Endothelial cell of hepatic sinusoid (primary cell): ENCODE measurements around the gene SAMD4B.

Experiments used
- in situ Hi-C: cut with HindIII; loops from 2 replicates; pipeline ENCODE4 v1.10.0; 2017; ENCODE audit warnings: low sequenced_read_pairs

Gene SAMD4B

DNA sequence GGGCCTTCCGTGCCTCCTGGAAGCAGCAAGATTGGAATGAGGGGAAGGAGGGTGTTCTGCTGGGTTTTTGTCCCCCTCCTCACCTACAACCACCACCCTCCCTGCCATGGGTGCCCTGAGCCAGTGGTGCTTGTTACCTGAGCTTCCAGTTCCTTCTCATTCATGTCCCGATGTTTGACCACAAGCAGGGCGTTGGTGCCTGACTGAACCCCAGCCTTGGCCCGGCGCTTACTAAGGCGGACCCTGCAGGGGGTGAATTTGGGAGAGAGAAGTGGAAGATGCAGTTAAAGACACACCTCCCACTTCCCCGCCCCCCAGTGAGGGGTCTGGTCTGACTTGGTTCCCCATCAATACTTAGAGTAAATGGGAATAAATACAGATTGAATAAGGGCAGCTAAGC, 44.3 kb downstream of the SAMD4B start:
- in situ Hi-C loops = no loop called here

DNA sequence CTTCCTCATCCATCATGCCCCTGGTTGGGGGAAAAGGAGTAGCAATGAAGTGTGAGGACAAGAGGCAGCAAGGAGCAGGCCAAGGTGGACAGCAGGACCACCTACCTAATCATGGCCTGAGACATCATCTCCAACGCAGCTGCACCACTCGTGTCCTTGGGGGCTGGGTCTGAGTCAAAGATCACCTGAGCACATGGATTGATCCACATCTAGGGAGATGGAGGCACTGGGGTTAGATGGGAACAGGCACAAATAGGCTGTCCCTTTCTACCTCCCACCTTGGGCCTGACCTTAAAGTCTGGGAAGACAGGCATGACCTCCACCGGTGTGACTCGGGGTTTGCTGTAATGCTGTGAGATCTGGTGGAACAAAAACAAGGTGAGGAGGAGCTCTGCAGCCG, 46.4 kb downstream of the SAMD4B start:
- in situ Hi-C loops = no loop called here

DNA sequence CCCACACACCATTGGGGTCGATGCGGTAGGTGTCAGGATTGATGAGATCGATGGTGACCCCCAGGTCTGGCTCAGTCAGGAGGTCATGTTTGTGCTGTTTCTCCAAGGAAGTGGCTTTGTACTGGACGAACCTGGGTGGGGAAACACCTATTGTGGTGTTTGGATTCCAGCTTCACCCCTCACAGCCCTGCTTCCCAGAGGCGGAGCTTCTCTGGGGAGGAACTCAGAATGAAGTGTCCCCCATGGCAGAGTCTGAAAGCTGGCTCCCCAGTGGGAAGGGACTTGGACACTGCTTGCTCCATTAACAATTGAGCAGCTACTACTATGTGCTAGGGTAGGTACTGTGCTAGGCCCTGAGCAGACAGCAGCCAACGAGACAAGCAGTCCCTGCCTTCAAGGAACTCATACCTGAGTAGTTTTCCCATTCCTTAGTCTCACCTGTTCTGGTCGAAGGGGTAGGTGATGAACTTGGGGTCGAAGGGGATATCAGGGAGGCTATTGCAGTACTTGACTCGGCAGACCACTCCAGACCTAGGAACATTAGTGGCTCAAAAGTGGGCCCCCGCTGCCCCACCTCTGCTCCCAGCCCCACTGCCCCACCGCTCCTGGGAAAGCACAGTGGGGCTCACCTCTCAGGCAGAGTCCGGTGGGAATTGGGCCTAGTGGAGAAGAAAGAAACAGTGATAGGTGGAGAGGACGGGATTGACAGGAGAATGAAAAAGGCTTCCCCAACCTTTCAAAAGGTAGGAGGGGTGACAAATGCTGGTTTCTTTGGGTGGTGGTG, 47.6 kb downstream of the SAMD4B start:
- in situ Hi-C loops = no loop called here

DNA sequence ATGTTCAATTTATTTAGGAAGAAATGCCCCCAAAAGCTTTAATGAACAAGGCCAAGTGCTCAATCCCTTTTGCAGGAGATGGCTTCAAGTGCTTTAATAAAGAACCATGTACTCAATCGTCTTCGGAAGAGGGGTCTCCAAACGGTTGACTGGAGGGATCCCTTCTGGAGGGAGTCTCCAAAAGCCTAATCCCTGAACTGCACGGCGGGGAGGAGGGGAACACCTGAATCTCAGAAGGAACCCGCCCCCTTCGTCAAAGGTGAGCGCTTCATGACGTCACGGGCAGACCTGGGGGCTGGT, 48.2 kb downstream of the SAMD4B start:
- in situ Hi-C loops = no loop called here

DNA sequence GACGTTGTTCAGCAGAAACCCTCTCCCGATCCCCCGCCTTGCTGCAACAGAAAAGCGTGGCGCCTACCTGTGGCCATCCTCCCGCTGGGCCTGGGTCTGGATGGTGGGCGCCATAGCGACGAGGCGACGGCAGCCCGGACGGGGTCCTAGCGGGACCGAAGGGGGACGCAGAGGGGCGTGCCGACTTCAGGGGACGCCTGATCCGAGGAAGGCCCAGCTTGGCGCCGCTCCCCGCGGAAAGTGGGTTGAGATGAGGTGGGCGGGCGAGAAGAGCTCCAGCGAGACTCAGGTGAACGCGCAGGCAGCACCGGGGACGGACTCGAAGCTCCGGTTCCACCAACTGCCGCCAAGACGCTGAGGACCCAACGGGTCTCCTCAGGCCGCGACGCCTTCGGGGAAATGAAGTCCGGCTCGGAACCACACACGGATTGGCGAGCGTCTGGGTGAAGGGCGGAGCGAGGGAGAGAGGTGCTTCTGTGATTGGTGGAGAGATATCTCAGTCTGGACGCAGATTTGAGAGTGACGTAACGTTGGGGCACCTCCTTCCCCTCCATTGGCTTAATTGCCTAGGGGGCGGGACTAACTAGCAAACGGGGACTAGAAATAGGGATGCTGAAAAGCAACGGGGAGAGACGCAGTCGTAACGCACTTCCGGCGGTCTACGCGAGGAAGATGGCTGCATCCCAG, 48.7 kb downstream of the SAMD4B start, which contains the start of the genes MED29 and PAF1:
Gene MED29, plus strand, starts transcription at position 628 of the 687 bp plus-strand sequence. Its CDS starts 45 bp downstream, at position 673.
Gene PAF1, minus strand, starts transcription at position 356 of the 687 bp plus-strand sequence. Its CDS starts 242 bp downstream, at position 114.
- in situ Hi-C loops = no loop called here

DNA sequence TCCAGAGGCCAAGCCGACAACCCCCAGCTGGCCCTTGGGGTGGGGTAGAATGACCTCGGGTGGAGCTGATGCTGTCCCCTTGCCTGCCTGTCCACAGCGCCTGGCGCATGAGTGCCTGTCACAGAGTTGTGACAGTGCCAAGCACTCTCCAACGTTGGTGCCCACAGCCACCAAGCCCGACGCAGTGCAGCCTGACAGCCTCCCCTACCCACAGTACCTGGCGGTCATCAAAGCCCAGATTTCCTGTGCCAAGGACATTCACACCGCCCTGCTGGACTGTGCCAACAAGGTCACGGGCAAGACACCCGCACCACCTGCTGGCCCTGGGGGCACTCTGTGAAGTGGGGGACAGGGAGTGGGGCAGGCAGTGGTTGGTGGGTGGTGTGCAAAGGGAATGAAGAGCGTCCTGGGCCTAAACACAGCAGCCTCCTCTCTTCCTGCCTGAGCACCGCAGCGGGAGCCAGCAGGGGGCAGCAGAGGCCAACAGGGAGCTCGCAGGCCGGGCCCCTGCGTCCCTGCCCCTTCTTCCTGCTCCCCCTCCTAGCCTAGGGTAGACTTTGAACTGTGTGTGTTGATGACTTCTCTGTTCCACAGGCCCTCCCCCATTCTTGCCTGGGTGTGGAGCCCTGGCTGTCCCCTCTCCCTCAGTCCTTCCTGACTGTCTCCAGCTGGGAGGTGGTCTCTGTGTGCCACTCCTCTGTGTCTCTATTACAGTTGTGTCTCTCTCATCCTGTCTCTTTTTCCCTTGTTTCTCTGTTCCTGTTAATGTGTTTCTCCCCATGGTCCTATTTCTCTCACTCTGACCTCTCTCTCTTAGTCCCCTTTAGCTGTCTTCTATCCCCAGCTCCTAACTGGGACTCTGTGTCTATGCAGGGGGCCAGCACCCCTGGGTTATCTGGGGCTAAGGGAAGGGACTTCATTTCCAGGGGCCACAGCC, 55.4 kb downstream of the SAMD4B start:
- in situ Hi-C loops = no loop called here

DNA sequence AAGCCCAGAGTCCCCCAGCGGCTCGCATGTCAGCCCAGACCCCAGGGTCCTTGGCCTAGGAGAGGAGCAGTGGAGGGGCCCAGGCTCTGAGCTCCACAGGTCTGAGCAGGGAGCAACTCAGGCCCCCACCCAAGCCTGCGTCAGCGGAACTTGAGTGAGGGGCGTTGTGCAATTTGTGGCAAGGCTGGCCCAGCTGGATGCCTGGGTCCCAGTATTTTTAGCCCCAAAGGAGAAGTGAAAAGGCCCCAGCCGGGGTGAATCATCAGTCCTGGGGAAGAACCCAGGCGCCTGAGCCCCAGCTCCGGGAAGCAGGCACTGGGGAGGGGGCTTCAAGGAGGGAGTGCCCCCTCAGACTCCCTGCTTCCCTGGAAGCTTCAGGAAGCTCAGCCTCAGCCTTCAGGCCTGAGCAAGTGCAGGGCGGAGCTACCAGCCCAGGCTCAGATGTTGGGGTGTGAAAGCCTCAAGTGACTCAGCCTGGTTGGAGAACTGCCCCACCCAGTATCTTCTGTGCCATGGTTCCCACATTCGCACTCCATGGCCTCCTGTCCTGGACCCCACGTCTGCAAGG, 56.2 kb downstream of the SAMD4B start:
- in situ Hi-C loops = no loop called here

DNA sequence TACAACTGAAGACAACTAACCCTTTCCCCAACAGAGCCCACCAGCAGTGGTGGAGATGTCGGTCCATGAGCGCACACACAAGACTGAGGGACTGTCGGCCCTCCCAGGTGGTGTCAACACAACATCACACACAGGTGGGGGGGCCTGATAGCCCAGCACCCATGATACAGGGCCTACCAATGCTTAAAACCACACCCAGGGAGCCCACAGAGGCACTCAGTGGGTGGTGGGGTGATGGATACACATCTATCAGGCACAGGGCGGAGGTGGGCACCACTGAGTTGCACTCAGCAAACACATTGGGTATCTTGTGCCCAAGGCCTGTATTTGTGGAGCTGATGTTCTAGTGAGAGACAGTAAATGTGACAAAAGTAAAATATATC, 57.4 kb downstream of the SAMD4B start:
- in situ Hi-C loops = no loop called here

DNA sequence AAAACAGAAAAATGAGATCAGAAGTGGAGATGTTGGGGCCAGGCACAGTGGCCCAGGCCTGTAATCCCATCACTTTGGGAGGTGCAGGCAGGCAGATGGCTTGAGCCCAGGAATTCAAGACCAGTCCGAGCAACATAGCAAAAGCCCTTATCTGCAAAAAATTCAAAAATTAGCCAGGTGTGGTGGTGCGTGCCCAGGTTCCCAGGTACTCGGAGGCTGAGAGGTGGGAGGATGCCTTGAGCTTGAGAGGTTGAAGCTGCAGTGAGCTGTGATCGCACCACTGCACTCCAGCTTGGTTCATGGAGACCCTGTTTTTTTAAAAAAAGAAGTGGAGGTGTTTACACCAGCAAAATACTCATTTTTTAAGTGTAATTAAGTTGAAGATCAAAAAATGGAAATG, 57.8 kb downstream of the SAMD4B start:
- in situ Hi-C loops = no loop called here

DNA sequence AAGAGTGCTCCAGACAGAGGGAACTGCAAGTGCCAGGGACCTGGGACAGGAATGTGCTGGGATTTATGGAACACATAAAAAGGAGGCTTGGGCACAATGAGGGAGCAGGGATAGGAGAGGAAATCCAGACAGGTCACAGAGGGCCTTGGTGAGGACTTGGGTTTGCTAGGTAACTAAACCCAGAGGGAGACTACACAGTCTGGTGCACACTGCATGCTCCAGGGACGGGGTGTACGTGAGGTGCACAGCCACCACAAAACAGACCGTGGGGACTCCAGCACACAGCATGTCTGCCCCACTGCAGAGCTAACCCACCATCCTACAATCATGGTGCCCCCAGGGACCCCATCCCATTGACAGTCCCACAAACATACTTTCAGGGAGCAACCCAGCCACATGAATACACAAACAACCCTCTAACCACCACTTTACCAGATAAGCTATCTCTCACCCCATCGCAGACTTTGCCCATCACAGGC, 58.9 kb downstream of the SAMD4B start:
- in situ Hi-C loops = no loop called here

DNA sequence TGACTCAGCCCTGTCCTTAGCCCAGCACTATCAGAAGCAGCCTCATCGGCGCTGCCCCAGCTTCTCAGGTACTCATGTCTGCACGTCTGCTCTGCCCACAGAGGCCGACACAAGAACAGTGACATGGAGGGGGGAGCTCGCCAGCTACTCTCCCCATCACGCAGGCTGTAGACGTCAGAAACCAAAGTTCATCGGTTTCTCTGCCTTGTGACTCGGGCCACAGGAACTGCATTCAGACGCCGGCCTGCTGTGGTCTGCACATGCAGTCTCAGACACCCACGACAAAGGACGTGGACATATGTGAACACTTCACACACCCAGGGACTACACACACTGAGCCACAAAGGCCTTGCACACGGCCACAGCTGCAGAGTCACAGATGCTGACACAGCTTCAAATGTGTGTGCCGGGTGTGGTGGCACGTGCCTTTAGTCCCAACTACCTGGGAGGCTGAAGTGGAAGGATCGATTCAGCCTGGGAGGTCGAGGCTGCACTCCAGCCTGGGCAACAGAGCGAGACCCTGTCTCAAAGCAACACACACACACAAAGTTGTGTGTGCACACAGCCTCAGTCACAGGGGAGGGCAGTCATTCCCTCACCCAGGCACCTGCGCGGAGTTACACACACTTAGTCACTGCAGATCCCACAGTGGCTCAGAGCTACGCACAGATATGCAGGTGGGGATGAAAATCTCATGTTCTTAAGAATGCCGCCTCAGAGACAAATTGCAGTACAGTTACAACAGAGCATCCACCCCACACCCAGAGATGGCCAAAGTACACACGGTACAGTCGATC, 59.5 kb downstream of the SAMD4B start:
- in situ Hi-C loops = no loop called here

DNA sequence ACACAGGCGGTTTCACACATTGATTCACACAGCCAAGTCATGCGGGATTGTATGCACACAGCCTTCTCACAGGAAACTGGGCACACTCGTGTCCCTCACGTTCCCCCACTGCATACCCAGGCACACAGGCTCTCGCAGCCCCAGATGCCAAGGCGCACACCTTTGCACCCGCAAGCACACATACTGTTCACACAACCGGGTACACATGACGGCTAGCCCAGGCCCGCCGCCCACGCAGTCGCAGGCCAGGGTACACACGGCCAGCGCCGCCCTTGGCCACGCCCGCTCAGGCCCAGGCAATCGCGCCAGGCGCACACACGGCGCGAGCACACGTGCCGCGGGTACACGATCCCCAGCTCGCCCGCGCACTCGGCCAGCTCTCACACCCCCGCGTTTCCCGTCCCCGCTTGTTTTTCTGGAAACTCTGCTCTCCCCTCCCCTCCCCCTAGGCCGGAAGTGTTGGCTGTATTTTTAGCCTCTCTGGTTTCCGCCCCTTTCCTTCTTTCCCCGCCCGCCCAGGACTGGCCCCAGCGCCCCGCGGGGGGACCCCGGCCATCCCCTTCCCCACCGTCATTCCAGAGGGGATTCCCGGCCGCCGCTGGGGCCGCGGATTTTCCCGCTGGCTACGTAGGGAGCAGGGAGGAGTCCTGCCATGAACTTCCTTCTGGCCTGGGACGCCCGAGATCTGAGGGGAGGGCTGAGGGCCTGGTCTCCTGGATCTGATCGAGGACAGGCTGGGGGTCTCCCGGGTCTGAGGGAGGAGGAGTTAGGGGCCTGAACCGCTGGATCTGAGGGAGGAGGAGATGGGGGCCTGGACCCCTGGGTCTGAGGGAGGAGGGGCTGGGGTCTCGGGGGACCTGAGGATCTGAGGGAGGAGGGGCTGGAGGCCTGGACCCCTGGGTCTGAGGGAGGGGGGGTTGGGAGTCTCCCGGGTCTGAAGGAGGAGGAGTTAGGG, 60.4 kb downstream of the SAMD4B start:
- in situ Hi-C loops = no loop called here

DNA sequence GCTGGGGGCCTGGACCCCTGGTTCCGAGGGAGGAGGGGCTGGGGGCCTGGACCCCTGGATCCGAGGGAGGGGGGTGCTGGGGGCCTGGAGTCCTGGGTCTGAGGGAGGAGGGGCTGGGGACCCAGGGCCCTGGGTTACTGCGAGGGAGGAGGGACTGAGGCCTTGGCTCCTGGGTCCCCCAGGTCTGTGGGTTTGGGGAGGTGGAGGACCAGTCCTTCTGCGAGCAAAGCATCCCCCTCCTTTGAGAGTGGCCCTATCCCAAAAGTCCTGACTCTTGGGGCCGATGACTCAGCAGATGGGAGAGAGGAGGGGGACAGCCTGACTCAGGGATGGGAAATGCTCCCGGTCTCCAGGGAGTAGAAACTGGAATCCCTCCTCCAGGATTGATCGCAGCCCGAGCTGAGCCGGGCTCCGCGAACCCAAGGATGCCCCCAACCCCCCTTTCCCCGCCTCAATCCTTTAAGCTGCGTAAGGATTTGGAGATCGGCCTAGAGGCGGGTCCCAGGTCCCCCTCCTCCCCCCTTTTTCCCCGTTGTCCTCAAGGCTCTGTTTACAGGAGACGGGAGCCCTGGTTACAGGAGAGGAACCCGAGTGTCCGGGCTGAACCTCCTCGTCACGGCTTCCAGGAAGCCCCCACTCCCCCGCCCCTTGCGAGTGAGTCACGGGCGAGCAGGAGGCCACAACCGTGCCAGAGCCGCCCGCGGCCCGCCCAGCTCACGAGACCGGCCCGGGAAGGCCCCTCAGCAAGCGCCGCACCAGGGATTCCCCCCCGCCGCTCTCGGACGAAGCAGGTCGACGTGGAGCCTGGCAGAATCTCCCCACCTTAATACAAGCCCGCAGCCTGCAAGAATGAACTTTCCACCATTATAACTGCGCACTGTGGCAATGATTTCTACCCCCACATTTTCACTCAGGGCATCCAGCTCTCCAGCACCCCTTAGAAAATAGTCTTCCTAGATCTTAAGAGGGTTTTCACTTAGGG, 61.4 kb downstream of the SAMD4B start:
- in situ Hi-C loops = no loop called here

DNA sequence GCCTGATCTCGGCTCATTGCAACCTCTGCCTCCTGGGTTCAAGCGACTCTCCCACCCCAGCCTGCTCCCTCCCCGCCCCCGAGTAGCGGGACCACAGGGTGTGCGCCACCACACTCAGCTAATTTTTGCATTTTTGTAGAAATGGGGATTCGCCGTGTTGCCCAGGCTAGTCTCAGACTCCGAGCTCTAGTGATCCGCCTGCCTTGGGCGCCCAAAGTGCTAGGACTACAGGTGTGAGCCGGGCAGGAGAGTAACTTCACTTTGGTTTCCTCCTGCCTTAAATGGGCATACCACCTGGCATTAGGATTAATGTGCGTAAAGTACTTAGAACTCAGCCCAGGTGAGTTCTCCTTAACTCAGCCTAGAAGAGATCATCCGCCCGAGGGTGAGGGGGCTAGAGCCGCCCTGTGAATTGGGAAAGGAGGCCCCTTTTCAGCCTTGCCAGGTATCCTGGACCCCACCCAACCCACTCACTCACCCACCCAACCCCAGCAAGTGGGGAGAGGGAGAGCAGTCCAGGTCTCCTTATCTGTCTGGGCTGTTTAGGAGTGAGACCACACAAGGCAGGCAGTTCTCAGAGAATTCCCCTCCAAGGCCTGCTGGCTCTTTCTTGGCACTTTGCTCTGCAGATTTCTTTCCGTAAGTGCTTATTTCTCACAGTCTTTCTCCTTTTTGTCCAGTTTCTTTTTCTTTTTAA, 63.2 kb downstream of the SAMD4B start:
- in situ Hi-C loops = no loop called here

DNA sequence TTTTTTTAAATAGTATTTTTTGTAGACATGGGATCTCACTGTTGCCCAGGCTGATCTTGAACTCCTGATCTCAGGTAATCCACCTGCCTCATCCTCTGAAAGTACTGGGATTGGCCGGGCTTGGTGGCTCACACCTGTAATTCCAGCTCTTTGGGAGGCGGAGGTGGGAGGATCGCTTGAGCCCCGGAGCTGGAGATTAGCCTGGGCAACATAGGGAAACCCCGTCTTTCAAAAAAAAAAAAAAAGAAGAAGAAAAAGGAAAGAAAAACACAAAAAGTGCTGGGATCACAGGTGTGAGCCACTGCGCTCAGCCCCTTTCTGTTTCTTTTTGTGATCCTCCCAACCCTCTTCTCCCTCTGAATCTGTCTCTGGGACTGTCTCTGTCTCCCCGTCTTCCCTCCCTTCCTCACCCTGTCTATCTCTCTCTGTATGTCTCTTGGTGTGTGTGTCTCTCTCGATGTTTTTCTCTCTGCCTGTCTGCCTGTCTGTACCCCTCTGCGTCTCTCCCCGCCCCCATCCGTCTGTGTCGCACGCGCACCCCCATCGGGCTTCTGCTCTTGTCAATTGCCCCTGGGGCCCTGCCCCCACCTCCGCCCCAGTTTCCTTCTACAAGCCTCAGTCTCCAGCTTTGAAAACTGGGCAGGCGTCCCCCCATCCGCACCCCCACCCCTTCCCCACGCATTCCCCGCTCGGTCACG, 63.9 kb downstream of the SAMD4B start:
- in situ Hi-C loops = no loop called here

DNA sequence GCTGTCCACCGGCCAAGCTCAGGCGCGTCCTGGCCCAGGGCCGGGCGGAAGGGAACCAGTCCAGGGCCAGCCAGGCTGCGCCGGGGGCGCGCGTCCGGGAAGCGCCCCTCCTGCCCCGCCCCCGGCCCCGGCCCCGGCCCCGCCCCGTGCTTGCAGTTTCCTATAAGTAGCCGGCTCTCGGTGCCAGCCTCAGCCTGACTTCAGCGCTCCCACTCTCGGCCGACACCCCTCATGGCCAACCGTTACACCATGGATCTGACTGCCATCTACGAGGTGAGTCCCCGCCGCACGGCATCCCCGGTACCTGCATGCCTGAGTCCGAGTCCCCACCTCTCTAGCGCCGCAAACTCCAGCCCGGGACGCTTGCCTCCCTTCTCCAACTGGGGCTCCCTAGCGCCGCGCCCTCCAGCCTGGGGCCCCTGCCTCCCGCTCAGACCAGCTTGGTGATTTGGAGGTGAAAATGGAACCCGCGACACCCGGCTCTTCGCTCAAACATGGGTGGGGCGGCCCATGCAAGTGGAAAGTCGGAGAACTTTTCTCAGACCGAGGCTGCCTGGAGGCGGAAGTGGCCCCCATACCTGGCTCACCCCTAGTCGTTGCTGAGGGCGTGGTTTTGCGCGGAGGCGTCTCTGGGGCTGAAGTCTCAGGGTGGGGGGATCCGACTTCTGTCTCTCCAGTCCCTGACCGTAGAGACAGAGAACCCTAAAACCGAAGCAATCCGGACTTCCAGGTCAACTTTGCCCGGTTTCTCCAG, 64.6 kb downstream of the SAMD4B start, which contains the start of gene ZFP36:
Gene ZFP36, plus strand, starts transcription at position 192 of the 754 bp plus-strand sequence. Its CDS starts 58 bp downstream, at position 250.
- in situ Hi-C loops = no loop called here
